ENCODE results near the gene RBM19.

Gene RBM19

DNA sequence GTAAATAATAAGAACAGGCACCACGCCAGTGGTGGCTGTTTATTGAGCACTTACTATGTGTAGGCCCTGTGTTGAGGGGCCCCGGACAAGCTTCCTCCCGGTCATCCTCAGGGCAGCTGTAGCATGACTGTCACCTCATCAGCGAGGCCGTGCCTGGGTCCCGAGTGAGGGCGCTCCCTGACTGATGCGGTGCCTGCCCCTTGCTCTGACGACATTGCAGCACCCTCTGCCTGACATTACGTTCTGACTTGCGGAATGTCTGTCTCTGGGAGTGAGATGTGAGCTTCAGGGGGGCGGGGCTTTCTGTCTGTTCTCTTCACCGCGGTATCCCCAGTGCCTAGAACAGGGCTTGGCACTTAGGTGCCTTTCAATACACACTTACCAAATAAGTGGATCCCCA, 167.6 kb downstream of the RBM19 start:
- DNase-seq = no peak

DNA sequence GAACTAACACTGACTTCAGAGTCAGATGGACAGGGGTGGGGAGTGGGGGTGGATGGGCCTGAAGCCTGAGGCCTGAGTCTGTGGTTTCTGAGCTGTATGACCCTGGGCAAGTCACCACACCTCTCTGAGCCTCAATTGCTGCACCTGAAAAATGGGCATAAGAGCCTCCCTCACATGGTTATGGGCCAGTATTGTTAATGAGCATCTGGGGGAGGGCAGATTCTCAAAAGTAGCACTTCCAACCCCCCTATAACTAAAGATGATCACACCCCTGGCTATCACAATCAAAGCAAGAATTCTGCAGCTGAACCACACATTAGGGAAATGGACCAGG, 168.6 kb downstream of the RBM19 start:
- no peak for DNase-seq

DNA sequence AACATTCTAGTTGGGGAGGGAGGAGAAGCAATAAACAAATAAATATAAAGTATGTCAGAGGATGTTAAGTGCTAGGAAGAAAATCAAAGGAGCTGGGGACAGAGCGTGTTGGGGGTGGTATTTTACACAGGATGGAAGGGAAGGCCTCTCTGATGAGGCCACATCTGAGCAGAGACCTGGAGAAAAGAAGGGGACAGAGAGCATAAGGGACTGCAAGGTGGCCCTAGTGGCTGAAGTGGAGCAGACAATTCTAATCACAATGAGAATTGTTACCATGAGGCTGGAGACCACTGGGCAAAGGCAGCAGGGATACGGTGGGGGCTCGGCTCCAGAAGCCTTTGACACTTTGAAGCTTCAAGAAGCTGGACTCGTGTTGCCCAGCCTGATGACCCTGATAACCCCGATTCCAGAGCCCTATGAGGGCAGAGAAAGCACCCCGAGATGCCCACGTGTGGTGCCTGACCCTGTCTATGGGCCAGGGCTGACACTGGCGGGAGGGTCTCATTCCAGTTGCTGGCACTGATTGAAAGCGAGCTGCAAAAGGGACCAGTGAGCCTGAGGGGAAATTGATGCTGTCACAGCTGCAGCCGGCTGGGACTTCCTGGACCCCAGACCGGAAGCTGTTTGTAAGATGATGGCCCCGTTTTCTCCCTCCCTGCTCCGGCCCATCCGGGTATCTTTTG, 169.1 kb downstream of the RBM19 start:
- DNase-seq = no peak

DNA sequence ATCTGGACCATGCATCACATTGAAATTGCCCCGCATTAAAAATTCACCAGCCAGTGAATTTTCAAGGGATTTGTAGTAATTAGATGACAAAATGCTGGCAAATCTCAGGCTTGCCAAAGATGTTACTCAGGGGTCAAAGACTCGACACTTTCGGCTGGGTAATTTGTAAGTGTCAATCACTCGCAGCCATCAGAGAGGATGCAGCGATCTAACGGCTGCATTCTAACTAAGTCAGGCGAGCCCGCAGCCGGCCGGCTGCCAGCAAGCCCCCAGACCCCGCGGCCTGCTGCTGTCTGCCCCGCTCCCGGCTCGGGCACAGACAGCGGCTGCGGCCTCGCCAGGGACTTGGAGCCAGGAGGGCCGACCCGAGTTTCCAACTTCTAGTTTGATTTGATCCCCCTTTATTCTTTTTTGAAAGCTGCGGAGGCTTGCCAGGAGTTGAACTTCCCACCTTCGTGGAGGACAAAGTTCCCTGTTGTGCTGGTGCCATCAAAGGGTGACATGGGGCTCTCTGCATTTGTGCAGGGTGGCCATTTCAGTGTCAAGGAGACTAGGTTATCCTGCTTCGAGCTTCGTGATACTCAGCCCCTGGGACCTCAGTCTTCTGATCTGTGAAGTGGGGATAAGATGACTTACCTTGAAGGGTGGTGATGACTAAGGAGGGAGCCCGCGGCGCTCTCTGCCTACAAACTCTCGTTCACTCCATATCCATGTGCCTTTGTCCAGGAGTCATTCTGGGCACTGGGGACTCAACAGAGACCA, 169.9 kb downstream of the RBM19 start:
- DNase-seq = no peak

DNA sequence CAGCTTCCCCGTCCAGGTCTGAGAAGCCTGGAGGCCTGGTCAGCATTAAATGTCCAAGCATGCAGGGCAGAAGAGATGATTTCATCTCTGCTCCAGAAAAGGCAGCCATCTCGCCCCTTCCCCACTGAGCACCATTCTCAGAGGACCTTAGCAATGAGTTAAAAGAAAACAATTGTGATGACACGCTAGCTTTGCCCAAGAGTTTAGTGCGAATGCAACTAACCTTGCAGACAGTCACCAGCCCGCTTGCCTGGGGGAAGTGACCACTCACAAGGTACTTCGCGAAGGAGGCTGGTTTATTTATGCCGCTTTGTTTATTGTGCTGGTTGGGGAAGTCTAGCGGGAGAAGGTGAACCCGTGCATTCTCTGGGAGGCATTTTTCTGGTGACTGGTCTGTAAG, 170.7 kb downstream of the RBM19 start:
- no peak for DNase-seq

DNA sequence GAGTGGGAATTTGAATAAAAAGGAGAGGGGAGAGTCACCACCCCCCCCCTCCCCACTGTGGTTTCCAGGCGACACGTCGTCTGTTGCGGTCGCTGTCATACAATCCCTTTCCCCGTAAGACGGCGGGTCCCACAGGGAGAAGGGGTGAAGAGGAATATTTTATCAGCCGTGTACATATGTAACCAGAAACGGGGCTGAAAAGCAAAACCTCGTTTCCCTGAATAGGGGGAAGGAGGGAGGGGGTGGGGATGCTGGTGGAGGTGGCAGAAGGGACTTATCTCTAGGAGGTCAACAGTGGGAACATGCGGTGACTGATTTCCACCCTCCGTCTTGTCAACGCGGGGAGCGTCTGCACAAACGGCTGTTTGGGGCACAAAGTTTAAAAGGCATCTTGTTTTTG, 171.4 kb downstream of the RBM19 start:
- peak; percentile 16 for DNase-seq

DNA sequence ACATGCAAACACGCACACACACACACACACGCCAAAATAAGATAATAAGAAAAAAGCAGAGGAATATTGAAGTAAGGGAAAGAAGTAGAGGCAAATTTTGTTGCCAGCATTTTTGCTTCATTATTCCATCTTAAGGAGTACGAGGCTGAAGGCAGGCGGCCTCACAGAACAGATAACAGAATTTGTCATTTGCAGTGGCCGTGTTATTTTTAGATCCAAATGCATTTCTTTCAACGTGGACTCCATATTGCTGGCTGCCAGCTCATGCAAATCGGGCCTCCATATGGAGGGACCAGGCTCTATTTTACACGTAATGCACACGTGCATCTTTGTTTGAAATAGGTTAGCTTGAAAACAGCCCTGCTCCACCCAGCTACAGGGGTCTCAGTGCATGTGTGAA, 172.9 kb downstream of the RBM19 start:
- DNase-seq = no peak

DNA sequence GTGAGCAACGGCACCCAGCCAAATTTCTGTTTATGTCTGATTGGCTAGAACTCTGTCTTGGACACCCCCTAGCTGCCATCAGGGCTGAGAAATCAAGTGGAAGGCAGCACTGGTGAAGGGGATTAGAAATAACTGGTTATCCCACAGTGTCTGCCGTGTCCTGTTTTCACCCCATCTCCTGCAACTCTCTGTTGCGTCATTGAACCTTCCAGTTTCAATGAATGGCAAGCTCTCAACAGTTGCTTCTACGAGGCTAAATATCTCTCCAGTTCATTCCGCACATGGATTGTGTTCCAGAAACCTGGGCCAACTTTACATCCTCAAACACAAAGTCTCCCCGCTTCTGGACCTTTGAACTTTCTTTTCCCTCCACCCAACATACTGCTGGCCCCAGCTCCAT, 173.7 kb downstream of the RBM19 start:
- DNase-seq = no peak

DNA sequence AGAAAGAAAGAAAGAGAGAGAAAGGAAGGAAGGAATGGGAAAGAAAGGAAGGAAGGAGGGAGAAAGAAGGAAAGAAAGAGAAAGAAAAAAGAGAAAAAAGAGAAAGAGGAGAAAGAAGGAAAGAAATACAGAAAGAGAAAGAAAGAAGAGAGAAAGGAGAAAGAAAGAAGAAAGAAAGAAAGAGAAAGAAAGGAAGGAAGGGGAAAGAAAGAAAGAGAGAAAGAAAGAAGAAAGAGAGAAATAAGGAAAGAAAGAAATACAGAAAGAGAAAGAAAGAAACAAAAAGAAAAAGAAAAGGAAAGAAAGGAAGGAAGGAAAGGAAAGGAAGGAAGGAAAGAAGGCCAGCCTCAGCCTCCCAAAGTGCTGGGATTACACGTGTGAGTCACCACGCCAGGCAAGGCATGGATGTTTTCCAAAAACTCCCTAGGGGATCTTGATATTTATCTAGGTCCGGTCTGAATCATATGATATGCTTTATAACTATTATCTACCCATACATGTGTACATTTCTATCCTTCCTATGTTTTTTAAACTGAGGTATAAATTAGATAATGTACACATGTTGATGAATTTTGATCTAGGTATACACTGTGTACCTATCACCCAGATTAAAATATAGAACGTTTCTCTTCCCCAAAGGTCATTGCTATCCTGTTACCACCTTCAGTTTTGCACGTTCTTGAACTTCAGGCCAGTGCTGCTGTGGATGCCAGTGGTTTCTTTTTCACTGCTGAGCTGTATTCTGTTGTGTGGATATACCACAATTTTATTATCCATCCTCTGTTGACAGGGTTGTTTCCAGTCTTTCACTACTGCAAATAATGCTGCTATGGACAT, 177.9 kb downstream of the RBM19 start:
- DNase-seq = peak; percentile 82

DNA sequence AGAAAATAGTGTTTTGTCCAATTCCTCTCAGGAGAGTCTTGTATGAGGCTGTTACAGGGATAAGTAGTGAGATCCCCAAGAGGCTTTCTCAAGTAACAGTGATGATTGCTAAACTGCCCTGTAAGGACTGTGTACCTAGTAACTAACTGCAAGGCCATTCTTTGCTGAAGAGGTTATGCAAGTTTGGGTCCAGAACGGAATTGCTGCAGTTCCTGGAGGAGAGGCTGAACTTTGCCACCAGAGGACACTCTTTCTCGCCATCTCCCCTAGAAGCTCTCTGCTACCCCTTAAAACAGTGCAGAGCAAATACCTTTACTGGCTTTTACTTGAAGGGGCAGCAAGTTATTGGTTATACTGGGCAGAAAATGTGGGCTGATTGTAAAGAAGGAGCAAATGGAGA, 180.0 kb downstream of the RBM19 start:
- no peak for DNase-seq

DNA sequence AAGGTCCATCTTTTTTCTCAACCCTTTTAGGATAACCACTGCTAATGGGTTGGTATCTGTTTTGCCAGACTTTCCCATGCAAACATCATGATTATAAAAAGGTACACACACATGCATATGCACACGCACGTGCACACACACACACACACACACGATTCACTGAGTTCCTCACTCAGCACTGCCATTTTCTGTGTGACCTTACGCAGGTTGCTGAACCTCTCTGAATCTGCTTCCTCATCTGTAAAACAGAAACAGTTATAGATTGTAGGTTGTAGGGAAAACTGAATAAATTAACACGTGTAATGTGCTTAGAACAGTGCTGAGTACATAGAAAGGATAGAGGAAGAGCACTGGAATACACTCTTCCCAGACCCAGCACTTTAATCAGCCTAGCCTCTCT, 182.3 kb downstream of the RBM19 start:
- DNase-seq = no peak

DNA sequence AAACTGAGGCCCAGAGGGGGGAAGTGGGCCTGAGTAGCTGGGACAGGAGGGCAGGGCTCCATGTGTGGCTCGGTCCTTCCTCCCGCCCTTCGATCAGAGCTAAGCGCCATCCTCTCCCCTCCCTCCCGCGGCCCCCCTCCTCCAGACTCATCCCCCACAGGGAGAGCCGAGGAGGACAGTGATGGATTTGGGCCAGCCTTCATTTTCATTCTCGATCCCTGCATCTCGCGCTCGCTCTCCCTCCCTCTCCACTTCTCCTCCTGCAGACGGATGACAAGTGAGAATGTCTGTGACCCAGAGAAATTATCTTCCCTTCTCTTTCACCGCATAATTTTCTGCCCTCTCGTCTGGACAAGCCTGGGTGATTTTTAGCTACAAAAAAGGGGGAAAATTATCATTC, 183.3 kb downstream of the RBM19 start:
- DNase-seq = no peak

DNA sequence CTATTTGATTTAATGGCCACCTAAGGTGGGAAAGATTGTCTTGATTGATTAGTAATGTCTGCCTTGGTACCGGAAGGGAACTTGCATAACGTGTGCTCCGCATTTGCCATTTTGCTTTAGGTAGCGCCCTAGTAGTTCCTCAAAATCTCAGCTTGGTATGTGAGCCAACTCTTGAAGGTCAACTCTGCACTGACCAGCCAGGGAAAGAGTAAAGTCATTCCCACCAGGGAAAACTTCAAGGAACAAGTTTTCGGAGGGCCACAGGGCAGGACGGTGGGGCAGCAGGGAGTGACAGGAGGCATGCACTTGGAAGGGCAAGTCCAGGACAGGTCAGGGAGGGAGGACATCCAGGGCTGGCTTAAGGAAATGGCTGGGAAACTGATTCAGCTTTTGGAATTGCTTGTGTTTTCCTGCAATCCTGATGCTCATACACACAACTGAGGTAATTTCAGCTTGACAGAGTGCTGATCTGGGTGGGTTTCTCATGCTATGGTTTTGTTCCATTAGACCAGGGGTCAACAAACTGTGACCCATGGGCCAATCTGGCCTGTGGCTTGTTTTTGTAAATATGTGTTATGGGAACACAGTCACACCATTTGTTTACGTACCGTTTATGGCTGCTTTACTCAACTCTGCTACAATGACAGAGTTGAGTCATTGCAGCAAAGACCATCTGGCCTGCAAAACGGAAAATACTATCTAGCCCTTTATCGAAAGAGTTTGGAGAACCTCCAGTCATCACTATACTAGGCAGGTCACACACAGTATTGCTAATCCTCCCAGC, 184.5 kb downstream of the RBM19 start:
- DNase-seq = no peak

DNA sequence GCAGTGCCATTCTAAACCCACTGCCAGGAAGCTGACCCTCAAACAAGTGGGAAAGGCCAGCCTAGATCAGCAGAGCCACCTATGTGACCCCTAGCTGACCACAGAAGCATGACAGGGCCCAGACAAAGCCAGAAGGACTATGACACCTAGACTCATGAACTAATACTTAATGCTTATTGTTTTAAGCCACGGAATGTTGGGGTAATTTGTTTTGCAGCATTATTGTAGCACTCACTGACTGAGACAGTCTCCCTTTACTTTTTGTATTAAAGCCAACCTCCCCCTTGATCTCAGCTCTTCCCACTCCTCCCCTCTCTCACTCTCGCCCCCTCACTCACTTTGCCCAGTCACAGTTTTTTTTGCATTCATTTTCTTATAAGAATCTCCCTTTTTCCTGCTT, 186.4 kb downstream of the RBM19 start:
- DNase-seq = no peak

DNA sequence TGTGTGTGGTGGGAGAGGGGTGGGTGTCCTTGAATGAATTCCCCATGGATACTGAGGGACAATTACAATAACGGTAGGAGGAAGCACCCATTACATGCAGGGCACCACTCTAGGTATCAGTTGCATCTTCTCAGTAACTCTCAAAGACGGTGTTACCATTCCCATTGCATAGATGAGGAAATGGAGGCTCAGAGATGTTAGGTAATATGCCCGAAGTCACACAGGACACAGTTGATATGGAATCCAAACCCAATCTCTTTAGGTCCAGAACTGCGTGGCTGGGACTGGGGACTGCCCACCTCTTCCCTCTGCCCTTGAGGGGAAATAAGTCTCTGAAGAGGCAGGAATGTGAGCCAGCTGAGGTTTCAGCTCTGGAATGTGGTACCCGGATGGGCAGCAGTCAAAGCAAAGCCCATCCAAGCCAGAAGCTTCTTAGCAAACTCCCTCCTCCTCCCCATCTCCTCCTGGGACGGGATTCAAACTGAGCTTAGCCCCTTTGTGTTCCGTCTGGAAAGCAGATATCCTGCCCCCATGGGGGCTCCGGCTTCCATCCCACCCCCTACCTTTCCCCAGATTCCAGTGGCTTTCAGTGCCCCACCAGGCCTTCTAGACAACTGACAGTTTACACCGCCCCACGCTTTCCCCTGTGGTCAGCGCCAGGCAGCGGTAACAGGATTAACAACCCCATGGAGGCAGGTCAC, 187.5 kb downstream of the RBM19 start:
- no peak for DNase-seq

DNA sequence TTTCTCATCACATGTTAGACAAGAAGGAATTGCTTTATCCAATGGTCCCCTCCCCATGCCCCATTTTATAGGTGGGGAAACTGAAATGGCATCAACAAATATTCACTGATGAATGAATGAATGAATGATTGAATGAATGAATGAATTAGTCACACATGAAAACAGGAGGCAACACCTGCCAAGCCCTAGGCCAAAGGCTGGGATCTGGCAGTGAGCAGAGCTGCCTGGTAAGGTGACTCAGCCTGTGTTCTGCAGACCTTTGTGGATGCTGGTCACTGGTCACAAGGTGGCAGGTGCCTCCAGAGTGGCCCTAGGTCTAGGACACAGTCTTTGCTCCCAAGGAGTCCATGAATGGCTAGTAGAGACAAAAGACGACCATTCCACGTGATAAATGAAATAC, 188.4 kb downstream of the RBM19 start:
- no peak for DNase-seq

DNA sequence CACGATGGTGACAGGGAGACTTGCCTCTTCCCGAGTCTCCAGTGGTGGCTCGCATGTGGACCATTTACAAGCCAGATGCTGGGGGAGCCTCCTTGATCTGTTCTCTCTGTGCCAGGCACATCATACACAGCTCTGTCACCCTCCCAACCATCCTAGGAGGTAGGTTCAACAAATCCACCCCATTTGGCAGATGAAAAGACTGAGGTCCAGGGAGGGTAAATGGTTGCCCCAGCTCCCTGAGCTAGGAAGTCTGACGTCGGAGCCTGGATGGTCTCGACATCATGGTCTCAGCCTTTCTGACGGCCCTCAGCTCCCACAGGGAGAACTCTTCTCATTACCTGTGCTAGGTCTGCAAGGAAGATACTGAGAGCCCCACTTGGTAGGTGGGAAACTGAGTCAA, 189.6 kb downstream of the RBM19 start:
- no peak for DNase-seq

DNA sequence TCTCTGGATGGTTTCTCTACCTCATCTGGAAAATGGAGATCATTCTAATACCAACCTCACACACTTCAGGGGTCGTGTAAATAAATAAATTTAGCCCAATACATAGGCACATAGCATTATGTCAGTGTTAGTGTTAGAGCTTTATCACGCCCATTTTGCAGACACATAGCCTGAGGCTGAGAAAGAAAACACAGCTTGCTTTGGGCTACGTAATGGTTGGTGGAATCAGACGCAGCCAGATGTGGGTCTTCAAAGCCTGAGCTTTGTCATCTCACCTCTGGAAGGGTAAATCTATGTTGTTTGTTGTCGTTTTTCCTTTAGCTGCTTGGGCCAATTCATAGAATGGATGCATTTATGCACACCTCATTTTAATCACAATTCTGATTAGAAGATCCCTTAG, 191.6 kb downstream of the RBM19 start:
- no peak for DNase-seq

DNA sequence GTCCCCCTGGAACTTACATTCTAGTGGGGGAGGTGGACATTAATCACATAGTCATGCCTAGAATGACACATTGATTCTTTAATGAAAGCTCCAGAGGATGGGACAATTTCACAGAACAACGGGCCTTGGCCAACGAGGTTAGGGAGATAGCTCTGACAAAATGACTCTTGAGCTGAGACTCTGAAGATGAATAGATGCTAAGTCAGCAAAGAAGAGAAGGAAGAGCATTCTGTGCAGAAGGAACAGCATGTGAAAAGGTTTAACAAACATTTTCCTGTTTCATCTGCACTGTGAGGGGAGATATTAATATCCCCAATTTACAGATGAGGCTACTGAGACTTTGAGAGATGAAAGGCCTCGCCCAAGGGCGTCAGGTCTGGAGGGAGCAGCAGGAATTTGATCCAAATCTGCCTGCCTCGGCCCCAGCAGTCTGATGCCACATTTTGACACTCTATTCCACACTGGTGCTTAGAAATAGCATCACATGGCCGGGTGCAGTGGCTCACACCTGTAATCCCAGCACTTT, 193.6 kb downstream of the RBM19 start:
- no peak for DNase-seq

DNA sequence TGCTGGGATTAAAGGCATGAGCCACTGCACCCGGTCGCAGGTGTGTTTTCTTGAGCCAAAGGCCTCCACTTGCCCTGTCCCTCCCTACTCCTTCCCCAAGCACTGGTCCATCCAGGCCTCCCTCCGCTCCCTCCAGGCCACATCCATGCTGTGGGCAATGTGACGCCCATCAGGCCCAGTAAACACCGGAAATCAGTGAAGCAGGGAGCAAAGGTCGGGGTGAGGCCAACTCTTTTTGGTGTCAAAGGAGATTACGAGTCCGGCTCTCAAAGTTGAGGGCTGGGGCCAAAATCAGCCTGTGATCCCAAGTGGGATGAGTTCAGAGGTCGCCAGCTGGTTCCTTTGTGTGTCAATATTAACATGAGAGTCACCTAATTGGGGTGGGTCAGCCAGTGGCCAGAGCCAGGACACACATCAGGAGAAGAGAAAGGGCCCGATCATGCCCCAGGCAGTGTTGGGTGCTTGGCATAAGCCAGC, 195.7 kb downstream of the RBM19 start:
- no peak for DNase-seq

DNA sequence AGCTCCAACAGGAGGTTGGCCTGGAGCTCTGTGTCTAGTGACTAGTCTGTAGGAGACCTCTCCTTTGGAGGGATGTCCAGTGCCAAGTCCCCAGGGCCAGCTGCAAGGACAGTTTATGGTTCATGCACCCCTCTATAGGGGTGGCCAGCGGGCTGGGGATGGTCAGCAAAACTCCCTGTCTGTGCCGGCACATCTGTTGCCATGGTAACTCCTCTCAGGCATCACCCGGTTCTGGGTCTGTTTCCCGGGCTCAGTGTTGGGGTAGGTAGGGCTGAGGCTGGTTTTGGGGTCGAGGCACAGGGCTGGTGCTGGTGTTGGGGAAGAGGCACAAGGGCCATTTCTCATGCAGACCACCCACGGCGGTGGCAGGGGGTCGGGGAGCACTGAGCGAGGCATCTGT, 196.8 kb downstream of the RBM19 start:
- DNase-seq = no peak

DNA sequence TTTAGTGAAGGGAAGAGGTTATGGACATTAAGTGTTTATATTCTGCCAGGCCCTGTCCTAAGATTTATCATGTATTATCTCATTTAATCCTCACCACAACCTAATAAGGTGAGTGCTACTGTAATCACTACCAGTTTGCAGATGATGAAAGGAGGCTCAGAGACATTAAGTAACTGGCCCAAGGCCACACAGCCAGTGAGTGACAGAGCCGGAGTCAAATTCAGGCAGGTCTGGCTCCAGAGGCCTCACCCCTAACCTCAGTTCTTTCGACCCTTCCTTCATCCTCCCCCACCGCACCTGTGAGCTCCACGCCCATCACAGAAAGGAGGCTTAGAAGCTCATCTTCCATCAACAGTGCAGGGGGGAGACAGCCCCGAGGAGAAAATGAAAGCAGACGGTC, 197.3 kb downstream of the RBM19 start:
- no peak for DNase-seq

Measured in fibroblast of skin of right biceps (primary cell).